ENCODE data around the gene CKB.

Gene CKB

DNA sequence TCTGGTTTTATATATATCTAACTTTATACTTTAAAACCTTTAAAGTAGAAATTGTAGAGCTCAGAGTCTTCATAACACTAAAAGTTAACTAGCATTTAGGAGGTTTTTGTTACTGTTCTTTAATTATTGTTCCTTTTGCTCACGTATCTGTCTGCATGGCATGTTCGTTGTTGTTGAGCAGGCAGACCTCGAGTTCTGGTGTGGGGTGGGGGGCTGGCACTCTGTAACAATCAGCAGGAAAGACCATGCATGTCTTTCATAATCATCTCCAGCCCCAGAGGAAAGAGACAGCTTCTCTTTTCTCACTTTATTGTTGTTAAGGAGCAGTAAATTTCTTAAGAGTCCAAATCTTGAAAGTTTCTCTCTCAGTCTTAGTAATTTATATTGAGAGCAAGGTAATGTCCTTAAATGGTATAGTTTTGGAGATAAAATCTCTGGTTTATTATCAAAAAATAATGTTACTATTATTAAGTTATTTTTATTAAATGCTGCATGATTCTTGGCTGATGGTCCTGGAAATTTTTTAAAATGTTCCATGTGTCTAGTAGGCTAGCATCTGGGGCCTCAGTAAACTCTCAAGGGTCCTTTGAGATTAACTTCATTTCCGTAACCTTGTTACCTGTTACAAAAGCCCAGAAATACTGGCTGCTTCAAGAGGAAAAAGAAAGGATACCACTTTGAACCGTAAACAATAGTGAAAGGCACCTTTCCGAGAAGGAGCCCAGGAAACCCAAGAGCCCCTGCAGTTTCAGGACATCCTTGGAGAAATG lies 30.3 kb downstream of the CKB start:
- no peak for DNase-seq (ENCODE audit: low read depth in 3 of 3, low spot score in 1 of 3)

GRCh38 chr14:103491691-103492090 lies 30.9 kb downstream of the CKB start:
- DNase-seq (ENCODE audit: low read depth in 3 of 3, low spot score in 1 of 3): no peak

- no peak for DNase-seq (ENCODE audit: low read depth in 3 of 3, low spot score in 1 of 3)
Measured at GRCh38 chr14:103489621-103490020, 33.0 kb downstream of the CKB start.

DNA sequence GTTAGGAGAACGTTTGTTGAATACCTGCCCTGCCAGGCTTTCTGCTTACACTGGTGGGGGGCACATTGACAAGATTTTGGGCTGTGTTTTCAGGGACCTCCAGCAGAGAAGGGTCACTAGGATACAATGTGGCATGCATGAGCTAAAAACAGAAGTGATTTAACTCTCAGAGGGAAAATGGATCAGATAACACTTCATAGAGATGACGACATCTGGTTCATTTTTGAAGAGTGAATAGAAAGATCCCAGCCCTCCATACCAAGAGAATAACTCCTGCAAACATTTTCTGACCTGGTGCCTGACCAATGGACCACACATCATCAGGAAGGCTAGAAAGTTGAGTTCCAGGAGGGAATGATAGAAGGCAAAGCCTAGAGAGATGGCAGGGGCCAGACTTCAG lies 33.7 kb downstream of the CKB start:
- no peak for DNase-seq (ENCODE audit: low read depth in 3 of 3, low spot score in 1 of 3)

GRCh38 chr14:103488071-103488470 lies 34.6 kb downstream of the CKB start:
- no peak for DNase-seq (ENCODE audit: low read depth in 3 of 3, low spot score in 1 of 3)

DNA sequence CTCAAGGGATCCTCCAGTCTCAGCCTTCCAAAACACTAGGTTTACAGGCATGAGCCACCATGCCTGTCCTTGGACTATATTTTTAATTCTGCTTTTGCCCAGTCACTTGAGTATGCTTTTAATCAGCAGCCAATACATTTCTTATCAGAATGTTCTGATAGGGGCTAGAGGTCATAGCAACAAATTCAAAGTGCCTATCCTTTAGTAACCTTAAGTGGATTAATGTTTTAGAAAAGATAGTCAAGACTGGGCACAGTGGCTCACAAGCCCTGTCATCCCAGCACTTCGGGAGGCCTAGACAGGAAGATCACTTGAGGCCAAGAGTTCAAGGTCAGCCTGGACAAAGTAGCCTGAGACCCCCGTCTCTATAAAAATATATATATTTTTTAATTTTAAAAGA lies 37.1 kb downstream of the CKB start:
- DNase-seq (ENCODE audit: low read depth in 3 of 3, low spot score in 1 of 3): no peak

DNA sequence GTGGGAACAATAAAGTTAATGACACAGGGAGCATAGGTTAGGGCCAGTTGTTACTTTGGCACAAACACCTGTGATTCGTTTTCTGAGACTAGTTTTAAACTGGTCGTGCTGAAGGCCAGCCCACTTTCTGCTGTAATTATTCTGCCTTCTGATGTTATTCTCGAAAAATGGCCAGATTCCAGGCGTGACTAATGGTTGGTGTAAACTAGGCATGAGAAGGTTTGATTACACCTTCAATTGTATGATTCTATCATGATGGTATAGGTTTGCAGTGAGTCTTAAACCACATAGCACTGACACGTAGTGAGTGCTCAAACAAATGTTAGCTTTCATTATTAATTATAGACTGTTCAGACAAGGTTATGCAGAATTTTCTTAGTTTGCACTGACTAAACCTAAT lies 39.0 kb downstream of the CKB start:
- no peak for DNase-seq (ENCODE audit: low read depth in 3 of 3, low spot score in 1 of 3)

DNA sequence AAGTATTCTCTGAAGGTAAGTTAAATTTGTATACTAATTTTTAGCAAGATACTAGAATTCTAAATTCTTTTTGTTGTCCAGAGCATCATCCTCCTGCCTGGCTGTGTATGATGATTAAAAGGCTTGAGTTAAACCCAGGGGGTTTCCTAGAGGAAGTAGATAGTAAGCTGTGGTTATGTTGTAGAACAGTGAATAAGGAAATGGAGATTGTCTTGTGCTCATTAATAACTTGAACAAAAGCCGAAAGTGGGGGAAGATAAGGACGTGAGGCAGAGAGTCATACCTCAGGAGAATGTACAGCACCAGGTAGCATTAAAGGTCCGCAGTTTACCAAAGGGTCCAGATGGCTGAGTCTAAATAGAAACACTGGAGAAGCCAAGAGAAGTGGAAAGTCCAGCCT lies 42.0 kb downstream of the CKB start:
- DNase-seq (ENCODE audit: low read depth in 3 of 3, low spot score in 1 of 3): no peak

DNA sequence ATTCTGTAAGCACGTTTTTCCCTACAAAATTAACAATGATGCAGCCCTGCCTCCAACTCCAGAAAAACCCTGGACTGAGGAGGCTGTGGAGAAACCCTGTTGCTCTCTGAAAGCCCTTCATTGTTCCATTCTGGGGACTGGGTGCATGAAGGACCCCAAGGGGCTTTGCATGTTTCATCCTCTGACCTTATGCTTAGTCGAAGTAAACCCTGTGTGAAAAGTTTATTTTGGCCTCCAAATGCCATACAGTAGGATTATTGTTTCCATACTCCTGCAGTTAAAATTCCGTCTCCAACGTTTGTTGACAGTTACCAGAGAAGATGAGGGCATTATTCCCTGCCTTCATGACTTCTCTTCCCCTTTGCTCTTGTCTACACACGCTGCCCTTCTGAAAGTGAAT lies 46.0 kb downstream of the CKB start:
- DNase-seq (ENCODE audit: low read depth in 3 of 3, low spot score in 1 of 3): no peak

- DNase-seq (ENCODE audit: low read depth in 3 of 3, low spot score in 1 of 3): no peak
Measured at GRCh38 chr14:103476065-103476464, 46.6 kb downstream of the CKB start.

GRCh38 chr14:103474893-103475292 lies 47.7 kb downstream of the CKB start:
- DNase-seq (ENCODE audit: low read depth in 3 of 3, low spot score in 1 of 3): no peak

GRCh38 chr14:103472939-103473338 lies 49.7 kb downstream of the CKB start:
- DNase-seq (ENCODE audit: low read depth in 3 of 3, low spot score in 1 of 3): no peak

Data from stimulated activated CD4-positive, alpha-beta T cell treated with anti-CD3 and anti-CD28 coated beads, TNF-alpha, amount 100 ng/mL, for 1 hour (primary cell).